Measurements from ENCODE around the gene AKR1C8. TPM values are rescaled to one million over a fixed set of nuclear protein-coding genes. Genes with fewer than 3 reads are reported as not detected.

Gene AKR1C8
- total RNA-seq, 6 donors from 2014 or later = 0.30 to 9.4 (median 0.53) TPM; not detected in 2

DNA sequence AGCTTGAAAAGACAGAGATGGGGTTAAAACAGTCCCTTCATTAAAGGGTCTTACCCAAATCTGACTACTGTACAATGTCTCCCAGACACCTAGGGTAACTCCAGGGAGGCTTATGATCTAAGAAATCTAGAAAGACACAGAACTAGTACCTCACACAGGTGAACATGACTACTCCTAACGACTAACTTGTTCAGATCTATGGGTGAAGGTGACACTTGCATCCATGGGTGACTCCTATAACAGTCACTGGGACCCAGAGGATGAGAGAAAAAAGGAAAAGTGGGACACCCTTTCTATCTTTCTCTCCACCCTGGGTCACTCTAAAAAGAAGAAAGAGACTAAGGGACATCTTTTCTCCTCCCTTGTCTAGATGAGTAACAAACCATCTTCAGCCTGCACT, 19.2 kb downstream of the AKR1C8 start:
- Histone ChIP-seq H3K27ac (no peak overlapping the region), H3K9me3 (peaks cover 11 to 44% (median 30%) of the 10 kb centered on the region in 4 donors)

GRCh38 chr10:5163487-5163886, 21.5 kb downstream of the AKR1C8 start:
- ATAC-seq (ENCODE audit: low FRiP score in 2 of 2) = no peak
- H3K9me3 ChIP-seq = peaks cover 11 to 44% (median 30%) of the 10 kb centered on the region in 4 donors
- WGBS, 2 donors = 80 to 81% methylated on average over 2 of the region's 2 CpGs
- TF ChIP-seq POLR2A (IDR thresholded peaks at IDR 0.05) = no peak
- no peak overlapping the region for H3K27ac ChIP-seq
- no peaks in the 10 kb centered on the region for H3K27me3 ChIP-seq
- DNase-seq = no peak
- no peaks in the 10 kb centered on the region for H3K36me3 ChIP-seq
- no peaks in the 10 kb centered on the region for H3K4me1 ChIP-seq
- no peak overlapping the region for H3K4me3 ChIP-seq

More for the DNA sequence above, 19.2 kb downstream of the AKR1C8 start:
- TF ChIP-seq POLR2AphosphoS5 (IDR thresholded peaks at IDR 0.05) (no peak), POLR2A (IDR thresholded peaks at IDR 0.05) (no peak), CTCF (IDR thresholded peaks at IDR 0.05) (no peak), EP300 (IDR thresholded peaks at IDR 0.05) (no peak)
- H3K4me1 ChIP-seq = no peaks in the 10 kb centered on the region
- H3K27me3 ChIP-seq = no peaks in the 10 kb centered on the region
- no peak for DNase-seq
- H3K4me3 ChIP-seq = no peak overlapping the region
- no peaks in the 10 kb centered on the region for H3K36me3 ChIP-seq
- WGBS, 2 donors = 0 to 14% methylated on average over 1 of the region's 1 CpG
- no peak for ATAC-seq (ENCODE audit: low FRiP score in 2 of 2)

DNA sequence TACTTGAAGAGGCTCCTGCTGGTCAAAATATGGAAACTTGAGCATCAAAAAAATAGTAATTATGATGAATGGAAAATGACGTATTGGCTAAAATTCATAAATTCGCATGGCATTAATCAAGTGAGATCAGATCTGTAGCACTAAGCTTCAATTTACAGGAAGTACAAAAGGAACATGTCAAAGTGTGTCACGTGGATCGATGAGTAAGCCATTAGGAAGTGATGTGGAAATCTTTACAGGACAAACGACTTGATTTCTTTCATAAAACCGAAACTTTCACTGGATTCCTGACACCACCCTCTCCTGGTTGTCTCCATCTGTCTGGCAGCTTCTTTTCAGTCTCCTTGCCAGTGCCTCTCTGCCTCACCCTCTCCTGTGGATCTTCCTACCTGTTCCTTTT, 25.8 kb downstream of the AKR1C8 start:
- no peak for DNase-seq
- Histone ChIP-seq H3K36me3 (no peaks in the 10 kb centered on the region), H3K4me3 (no peak overlapping the region), H3K9me3 (peaks cover 0 to 19% (median 7%) of the 10 kb centered on the region in 4 donors), H3K4me1 (no peaks in the 10 kb centered on the region), H3K27ac (no peak overlapping the region), H3K27me3 (no peaks in the 10 kb centered on the region)
- ATAC-seq (ENCODE audit: low FRiP score in 2 of 2) = no peak
- 68 to 72% methylated on average over 6 of the region's 6 CpGs for WGBS, 2 donors
- no peak for TF ChIP-seq CTCF (IDR thresholded peaks at IDR 0.05)
- no peak for TF ChIP-seq POLR2AphosphoS5 (IDR thresholded peaks at IDR 0.05)
- TF ChIP-seq EP300 (IDR thresholded peaks at IDR 0.05) = no peak
- TF ChIP-seq POLR2A (IDR thresholded peaks at IDR 0.05) = no peak

- no peaks in the 10 kb centered on the region for H3K27me3 ChIP-seq
- H3K9me3 ChIP-seq = peaks cover 0 to 5% (median 0%) of the 10 kb centered on the region in 4 donors
- no peak overlapping the region for H3K4me3 ChIP-seq
- H3K4me1 ChIP-seq = no peaks in the 10 kb centered on the region
- WGBS, 2 donors = 81 to 87% methylated on average over 10 of the region's 10 CpGs
- ATAC-seq (ENCODE audit: low FRiP score in 2 of 2) (no peak), DNase-seq (peak in 1 of 2 donors; percentile 33)
- no peak overlapping the region for H3K27ac ChIP-seq
- H3K36me3 ChIP-seq = no peaks in the 10 kb centered on the region
- TF ChIP-seq POLR2A (IDR thresholded peaks at IDR 0.05) (no peak), EP300 (IDR thresholded peaks at IDR 0.05) (no peak), POLR2AphosphoS5 (IDR thresholded peaks at IDR 0.05) (no peak), CTCF (IDR thresholded peaks at IDR 0.05) (no peak)
Measured at GRCh38 chr10:5157501-5157900, 27.4 kb downstream of the AKR1C8 start.

- Histone ChIP-seq H3K27me3 (no peaks in the 10 kb centered on the region), H3K9me3 (peaks cover 0 to 2% (median 0%) of the 10 kb centered on the region in 4 donors), H3K27ac (no peak overlapping the region), H3K4me3 (no peak overlapping the region), H3K4me1 (no peaks in the 10 kb centered on the region), H3K36me3 (no peaks in the 10 kb centered on the region)
- WGBS, 2 donors = 25 to 39% methylated on average over 1 of the region's 1 CpG
- DNase-seq (no peak), ATAC-seq (ENCODE audit: low FRiP score in 2 of 2) (no peak)
- TF ChIP-seq EP300 (IDR thresholded peaks at IDR 0.05) = no peak
- TF ChIP-seq CTCF (IDR thresholded peaks at IDR 0.05) = no peak
- TF ChIP-seq POLR2AphosphoS5 (IDR thresholded peaks at IDR 0.05) = no peak
- TF ChIP-seq POLR2A (IDR thresholded peaks at IDR 0.05) = no peak
Measured at GRCh38 chr10:5155951-5156350, 29.0 kb downstream of the AKR1C8 start.
